Endothelial cell of umbilical vein (primary cell): ENCODE data around the gene APC2. TPM values are rescaled to one million over a fixed set of nuclear protein-coding genes. Genes with fewer than 3 reads are reported as not detected.

Experiments
- BruUV-seq: library from RNA; stranded (reverse); fragments of 400-500 nt; replicated peaks from 2 replicates; lab custom pipeline; 2021; lab: Mats Ljungman, UMichigan
- CTCF ChIA-PET: fragments of 300-600, 350-600 bp; sonication (Branson Sonifier 250); formaldehyde crosslinking; loops from one replicate; lab custom pipeline; 2021; ENCODE audit warnings: antibody characterized with exemption, inconsistent platforms; lab: Charles Lee
- POLR2A ChIA-PET: fragments of 300-600, 350-600 bp; sonication (Branson Sonifier 250); formaldehyde crosslinking; loops from one replicate; lab custom pipeline; 2021; ENCODE audit warnings: antibody characterized with exemption, inconsistent platforms; lab: Charles Lee
- DNase-seq: peaks from one replicate; pipeline ENCODE4 v3.0.0-alpha.2; 2011; ENCODE audit warnings: low read depth, low spot score
- FAIRE-seq: peaks from 2 replicates; lab custom pipeline; 2011; peaks lifted over from hg19 to GRCh38; lab: Jason Lieb, UNC
- H2AFZ ChIP-seq: 2 replicates; pipeline ENCODE4 v1.6.0; 2012; ENCODE audit warnings: low read depth, low read length, control low read depth, inconsistent platforms
- H3K27ac ChIP-seq: 2 replicates; pipeline ENCODE4 v1.5.1; 2011; ENCODE audit warnings: low read depth, mild to moderate bottlenecking, control low read depth, low read length, moderate library complexity; ENCODE audit not compliant: insufficient read depth
- H3K27me3 ChIP-seq, 2 experiments: 2 replicates each; pipeline versions ENCODE4 v1.6.0 to v1.6.1; 2011; ENCODE audit warnings: low read length in 2 of 2, mixed read lengths in 1 of 2; ENCODE audit not compliant: control insufficient read depth in 2 of 2, insufficient read depth in 2 of 2
- H3K36me3 ChIP-seq, 2 experiments: 2 replicates in 1 of 2; 3 replicates in 1 of 2; pipeline ENCODE4 v1.5.1; 2011; ENCODE audit warnings: low read length in 2 of 2, mild to moderate bottlenecking in 1 of 2, moderate library complexity in 1 of 2; ENCODE audit not compliant: control insufficient read depth in 2 of 2, insufficient read depth in 2 of 2; ENCODE audit errors: extremely low read depth in 1 of 2
- H3K4me1 ChIP-seq: 3 replicates; pipeline ENCODE4 v1.5.1; 2011; ENCODE audit warnings: mild to moderate bottlenecking, low read length; ENCODE audit not compliant: control insufficient read depth, insufficient read depth; ENCODE audit errors: extremely low read depth
- H3K4me2 ChIP-seq: 2 replicates; pipeline ENCODE4 v1.6.1; 2011; ENCODE audit warnings: low read length, control low read depth, mixed read lengths; ENCODE audit not compliant: insufficient read depth
- H3K4me3 ChIP-seq, 3 experiments: fragments of 200-600 bp in 1 of 3; sonication (generic), shearing (Covaris generic) in 1 of 3; replicated peaks in 1 of 3; 2 replicates each; pipeline ENCODE4 v1.5.1; 2011 to 2016; ENCODE audit warnings: control low read depth in 3 of 3, low read length in 3 of 3, mild to moderate bottlenecking in 2 of 3, inconsistent platforms in 1 of 3, low read depth in 1 of 3, moderate library complexity in 1 of 3; ENCODE audit not compliant: insufficient read depth in 1 of 3
- H3K79me2 ChIP-seq: 2 replicates; pipeline ENCODE4 v1.6.0; 2012; ENCODE audit warnings: low read length, inconsistent platforms; ENCODE audit not compliant: control insufficient read depth, insufficient read depth
- H3K9ac ChIP-seq: replicated peaks from 2 replicates; pipeline ENCODE3; 2011; ENCODE audit warnings: low read length, control low read depth; ENCODE audit not compliant: insufficient read depth; ENCODE audit errors: extremely low read depth
- H3K9me1 ChIP-seq: replicated peaks from 3 replicates; pipeline ENCODE4 v1.6.0; 2011; ENCODE audit warnings: mild to moderate bottlenecking, low read length; ENCODE audit not compliant: control insufficient read depth, insufficient read depth; ENCODE audit errors: extremely low read depth
- H3K9me3 ChIP-seq: replicated peaks from 2 replicates; pipeline ENCODE4 v1.5.1; 2012; ENCODE audit warnings: low read length, inconsistent platforms; ENCODE audit not compliant: control insufficient read depth, insufficient read depth
- H4K20me1 ChIP-seq: replicated peaks from 2 replicates; pipeline ENCODE3; 2011; ENCODE audit warnings: mild to moderate bottlenecking, low read length; ENCODE audit not compliant: control insufficient read depth, insufficient read depth; ENCODE audit errors: extremely low read depth
- CTCF ChIP-seq, 2 donors: IDR thresholded peaks; 1 replicate in 1 of 2; 2 replicates in 1 of 2; pipeline ENCODE4 v1.5.1; 2011; ENCODE audit warnings: low read length in 2 of 2, mild to moderate bottlenecking in 2 of 2, moderate library complexity in 2 of 2, control low read depth in 1 of 2, inconsistent platforms in 1 of 2, low read depth in 1 of 2; ENCODE audit not compliant: insufficient read depth in 1 of 2; ENCODE audit errors: extremely low read depth in 1 of 2
- EZH2 ChIP-seq: IDR thresholded peaks from 2 replicates; pipeline ENCODE4 v1.6.1; 2012; ENCODE audit warnings: borderline replicate concordance, low read depth, mild to moderate bottlenecking, moderate library complexity, low read length, inconsistent platforms; ENCODE audit not compliant: severe bottlenecking
- FOS ChIP-seq: IDR thresholded peaks from 2 replicates; pipeline ENCODE4 v1.6.1; 2011; ENCODE audit warnings: mild to moderate bottlenecking, low read length, moderate library complexity, borderline replicate concordance; ENCODE audit not compliant: insufficient read depth
- GATA2 ChIP-seq: IDR thresholded peaks from 2 replicates; pipeline ENCODE4 v1.7.0; 2011; ENCODE audit warnings: low read depth, mild to moderate bottlenecking, moderate library complexity, mixed read lengths, low read length; ENCODE audit not compliant: insufficient read length, insufficient read depth
- JUN ChIP-seq: IDR thresholded peaks from 2 replicates; pipeline ENCODE4 v1.6.1; 2011; ENCODE audit warnings: borderline replicate concordance, low read depth; ENCODE audit not compliant: insufficient read length, insufficient read depth
- MAX ChIP-seq: IDR thresholded peaks from 2 replicates; pipeline ENCODE4 v1.6.1; 2011; ENCODE audit not compliant: insufficient read depth, insufficient read length
- MYC ChIP-seq: IDR thresholded peaks from one replicate; pipeline ENCODE4 v1.6.1; 2011; ENCODE audit warnings: mild to moderate bottlenecking, low read depth, low read length
- POLR2A ChIP-seq: IDR thresholded peaks from 2 replicates; pipeline ENCODE4 v1.6.1; 2012; ENCODE audit warnings: low read depth, mild to moderate bottlenecking, control low read depth, low read length
- POLR2AphosphoS5 ChIP-seq: IDR thresholded peaks from 2 replicates; pipeline ENCODE4 v1.6.1; 2012; ENCODE audit warnings: low read depth, mild to moderate bottlenecking, control low read depth, low read length, moderate library complexity; ENCODE audit not compliant: insufficient read depth
- dilution Hi-C: fragments of 300-500 bp; cut with MboI; formaldehyde crosslinking; loops from one replicate; pipeline ENCODE4 v1.15.0; 2019; ENCODE audit warnings: low sequenced_read_pairs; ENCODE audit not compliant: extremely low pct_ligation_motif_present
- intact Hi-C: fragments of 100-400 bp; cut with micrococcal nuclease; formaldehyde crosslinking; loops from one replicate; pipeline ENCODE4 v1.10.0; 2022
- polyA plus RNA-seq, 4 experiments: library from polyadenylated mRNA; depleted of rRNA in 3 of 4; stranded (reverse) in 3 of 4; unstranded in 1 of 4; fragments of >200 nt; gene quantifications; 2 replicates each; pipeline versions ENCODE4 v1.2.1 to v1.2.3, GENCODE V29; 2011 to 2012; ENCODE audit warnings: missing spikeins in 1 of 4
- total RNA-seq: library from RNA; stranded (reverse); gene quantifications from 2 replicates; pipeline ENCODE4 v1.2.3, GENCODE V29; 2021

Gene APC2
- total and polyA plus RNA-seq, 2 donors (not counting 3 experiments of a cell fraction or from before 2014, with no cell fraction given): 0.01 to 0.04 TPM

- Histone ChIP-seq H3K4me2 (no peak overlapping the region), H3K4me3 (no peak overlapping the region), H3K9me1 (no peaks in the 10 kb centered on the region), H3K27me3 (no peaks in the 10 kb centered on the region), H3K4me1 (no peaks in the 10 kb centered on the region), H3K36me3 (peaks cover 20 to 65% of the 10 kb centered on the region in 2 experiments), H3K9me3 (no peaks in the 10 kb centered on the region), H3K9ac (no peak overlapping the region), H2AFZ (no peak overlapping the region), H3K27ac (no peak overlapping the region), H3K79me2 (peaks cover 24% of the 10 kb centered on the region), H4K20me1 (peaks cover 2% of the 10 kb centered on the region)
- DNase-seq: no peak
- dilution Hi-C loops (no loop called here), intact Hi-C loops (no loop called here)
- no peak for FAIRE-seq
- CTCF ChIA-PET: no interaction called here
- TF ChIP-seq EZH2 (no peak), MAX (no peak), GATA2 (no peak), POLR2AphosphoS5 (no peak), JUN (no peak), FOS (no peak), MYC (no peak), POLR2A (no peak), CTCF (IDR thresholded peaks at IDR 0.05; ENCODE audit: extremely low read depth in 1 of 2, insufficient read depth in 1 of 2, low read depth in 1 of 2, low read length in 2 of 2) (no peak)
- POLR2A ChIA-PET: no interaction called here
- BruUV-seq: no TSS peak
These were observed 23.2 kb upstream of the APC2 start for GRCh38 chr19:1426736-1427135.
